Mammary epithelial cell (primary cell): ENCODE measurements around the gene RGS17.

Experiments used
- CTCF ChIP-seq, 2 donors: IDR thresholded peaks in 1 of 2; conservative IDR thresholded peaks in 1 of 2; 2 replicates each; pipeline ENCODE4 v1.5.1; 2011 to 2012; ENCODE audit warnings: inconsistent platforms in 2 of 2, low read length in 2 of 2, mild to moderate bottlenecking in 2 of 2, control low read depth in 1 of 2, low read depth in 1 of 2; ENCODE audit not compliant: insufficient read depth in 1 of 2; ENCODE audit errors: extremely low read depth in 1 of 2
- EZH2 ChIP-seq: IDR thresholded peaks from 2 replicates; pipeline ENCODE4 v1.6.1; 2012; ENCODE audit warnings: low read length, inconsistent platforms, borderline replicate concordance

- TF ChIP-seq CTCF (conservative IDR thresholded peaks at IDR 0.05 in 1 of 2, IDR thresholded peaks at IDR 0.05 in 1 of 2; ENCODE audit: extremely low read depth in 1 of 2, insufficient read depth in 1 of 2, low read depth in 1 of 2, low read length in 2 of 2): no peak
- TF ChIP-seq EZH2: no peak
Measured at GRCh38 chr6:152973916-152974315, 157.2 kb downstream of the RGS17 start.
